ENCODE measurements around the gene TGM3. TPM values are rescaled to one million over a fixed set of nuclear protein-coding genes. Genes with fewer than 3 reads are reported as not detected.

TGM3 gene, protein sequence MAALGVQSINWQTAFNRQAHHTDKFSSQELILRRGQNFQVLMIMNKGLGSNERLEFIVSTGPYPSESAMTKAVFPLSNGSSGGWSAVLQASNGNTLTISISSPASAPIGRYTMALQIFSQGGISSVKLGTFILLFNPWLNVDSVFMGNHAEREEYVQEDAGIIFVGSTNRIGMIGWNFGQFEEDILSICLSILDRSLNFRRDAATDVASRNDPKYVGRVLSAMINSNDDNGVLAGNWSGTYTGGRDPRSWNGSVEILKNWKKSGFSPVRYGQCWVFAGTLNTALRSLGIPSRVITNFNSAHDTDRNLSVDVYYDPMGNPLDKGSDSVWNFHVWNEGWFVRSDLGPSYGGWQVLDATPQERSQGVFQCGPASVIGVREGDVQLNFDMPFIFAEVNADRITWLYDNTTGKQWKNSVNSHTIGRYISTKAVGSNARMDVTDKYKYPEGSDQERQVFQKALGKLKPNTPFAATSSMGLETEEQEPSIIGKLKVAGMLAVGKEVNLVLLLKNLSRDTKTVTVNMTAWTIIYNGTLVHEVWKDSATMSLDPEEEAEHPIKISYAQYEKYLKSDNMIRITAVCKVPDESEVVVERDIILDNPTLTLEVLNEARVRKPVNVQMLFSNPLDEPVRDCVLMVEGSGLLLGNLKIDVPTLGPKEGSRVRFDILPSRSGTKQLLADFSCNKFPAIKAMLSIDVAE
- total RNA-seq (2021), result not detected in 2 replicates
- percentile 2 among the genes with signal in this experiment for Bru-seq, nascent RNA
- percentile 2 among the genes with signal in this experiment for BruChase-seq, experiment 1, labeled RNA remaining after a 2-hour chase
- BruChase-seq, experiment 2, labeled RNA remaining after a 6-hour chase, result percentile 2 among the genes with signal in this experiment
- long read RNA-seq, result 0 reads

DNA sequence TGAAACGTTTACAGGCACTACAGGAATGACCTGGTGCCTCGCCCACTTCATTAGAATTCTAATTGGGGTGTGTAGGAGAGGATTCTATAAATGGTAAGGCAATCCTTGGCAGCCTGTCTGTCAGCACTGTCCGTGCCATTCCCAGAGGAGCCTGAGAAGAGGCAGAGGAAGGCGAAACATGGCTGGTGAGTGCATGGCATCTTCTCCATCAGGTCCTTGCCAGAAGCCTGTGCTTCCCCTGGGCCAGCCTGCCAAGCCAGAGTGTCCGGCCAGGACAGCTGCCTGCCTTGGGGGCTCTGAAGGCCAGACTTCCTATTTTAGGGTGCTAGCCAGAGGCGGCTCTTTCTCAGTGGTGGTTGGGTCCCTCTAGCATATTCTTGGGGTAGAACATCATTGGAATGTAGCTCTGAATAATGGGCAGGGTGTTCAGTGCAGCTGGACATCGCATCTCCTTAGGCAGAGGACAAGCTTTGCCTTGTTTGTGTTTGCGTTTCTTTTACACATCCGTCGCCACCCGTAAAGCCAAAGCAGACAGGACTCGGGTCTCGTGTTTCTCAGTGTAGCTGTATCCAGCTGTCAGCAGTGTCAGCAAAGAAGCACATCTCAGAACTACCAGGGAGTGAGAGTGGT is at the start of gene TGM3:
Gene TGM3 (plus strand): TSS at position 116 of the 630 bp plus-strand sequence. CDS start 63 bp downstream, at position 179.
- Histone ChIP-seq H3F3A (ENCODE audit: insufficient read depth, low read depth) (no peaks in the 10 kb centered on the region; the same call in 1 of the 2 replicates), H3K9me3 (ENCODE audit: insufficient read depth, low read depth) (no peaks in the 10 kb centered on the region), H3K27me3 (ENCODE audit: insufficient read depth, low read depth) (no peaks in the 10 kb centered on the region), H3K36me3 (ENCODE audit: low read depth) (no peaks in the 10 kb centered on the region), H3K79me2 (ENCODE audit: low read depth) (no peaks in the 10 kb centered on the region), H2AFZ (no peak within 1 kb of the TSS), H3K9me2 (ENCODE audit: insufficient read depth) (no peaks in the 10 kb centered on the region), H3K4me2 (no peak within 1 kb of the TSS), H4K20me1 (ENCODE audit: insufficient read depth) (no peaks in the 10 kb centered on the region; the same call in 1 of the 2 replicates), H3K27ac (no peak within 1 kb of the TSS), H3K4me3 (no peak within 1 kb of the TSS), H3K4me1 (replicated peaks; ENCODE audit: insufficient read depth) (peaks cover 10% of the 10 kb centered on the region)
- no TSS peak for BruUV-seq (replicated peaks)
- intact Hi-C loops (cut with micrococcal nuclease; ENCODE audit: unreplicated experiment), result no loop called here
- DNase-seq, result no peak
- ChIA-PET CTCF (no interaction called here), POLR2A (ENCODE audit: unreplicated experiment) (no interaction called here)
- no peak for TF ChIP-seq EZH2 (IDR thresholded peaks at IDR 0.05; ENCODE audit: low read depth)
- TF ChIP-seq, protein P1, sequence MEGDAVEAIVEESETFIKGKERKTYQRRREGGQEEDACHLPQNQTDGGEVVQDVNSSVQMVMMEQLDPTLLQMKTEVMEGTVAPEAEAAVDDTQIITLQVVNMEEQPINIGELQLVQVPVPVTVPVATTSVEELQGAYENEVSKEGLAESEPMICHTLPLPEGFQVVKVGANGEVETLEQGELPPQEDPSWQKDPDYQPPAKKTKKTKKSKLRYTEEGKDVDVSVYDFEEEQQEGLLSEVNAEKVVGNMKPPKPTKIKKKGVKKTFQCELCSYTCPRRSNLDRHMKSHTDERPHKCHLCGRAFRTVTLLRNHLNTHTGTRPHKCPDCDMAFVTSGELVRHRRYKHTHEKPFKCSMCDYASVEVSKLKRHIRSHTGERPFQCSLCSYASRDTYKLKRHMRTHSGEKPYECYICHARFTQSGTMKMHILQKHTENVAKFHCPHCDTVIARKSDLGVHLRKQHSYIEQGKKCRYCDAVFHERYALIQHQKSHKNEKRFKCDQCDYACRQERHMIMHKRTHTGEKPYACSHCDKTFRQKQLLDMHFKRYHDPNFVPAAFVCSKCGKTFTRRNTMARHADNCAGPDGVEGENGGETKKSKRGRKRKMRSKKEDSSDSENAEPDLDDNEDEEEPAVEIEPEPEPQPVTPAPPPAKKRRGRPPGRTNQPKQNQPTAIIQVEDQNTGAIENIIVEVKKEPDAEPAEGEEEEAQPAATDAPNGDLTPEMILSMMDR (conservative IDR thresholded peaks at IDR 0.05), result no peak

DNA sequence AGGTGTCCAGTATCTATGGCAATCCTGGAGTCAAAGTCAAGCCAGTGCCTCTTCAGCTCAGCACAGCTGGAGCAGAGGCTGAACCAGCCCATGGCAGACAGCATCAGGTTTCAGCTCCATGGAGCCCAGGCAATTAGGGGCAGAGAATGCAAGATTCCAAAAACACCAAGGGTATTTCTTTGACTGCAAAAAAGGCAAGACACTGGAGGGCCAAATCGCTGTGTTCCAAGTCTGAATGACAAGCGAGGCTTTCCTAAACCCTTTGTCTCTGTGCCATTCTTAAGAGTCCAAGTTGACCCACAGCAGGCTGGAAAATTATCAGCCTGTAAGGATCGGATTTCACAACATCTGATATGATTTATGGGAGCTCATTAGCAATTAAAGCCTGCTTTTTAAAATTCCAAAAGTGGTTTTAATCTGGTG is 49.7 kb upstream of the TGM3 start:
- ChIA-PET CTCF (no interaction called here), POLR2A (ENCODE audit: unreplicated experiment) (no interaction called here)
- DNase-seq, result no peak
- no peaks in the 10 kb centered on the region for H3K9me3 ChIP-seq (ENCODE audit: insufficient read depth, low read depth)
- H4K20me1 ChIP-seq (ENCODE audit: insufficient read depth), result no peaks in the 10 kb centered on the region
- no peak overlapping the region for H3K4me2 ChIP-seq
- no peaks in the 10 kb centered on the region for H3K36me3 ChIP-seq (ENCODE audit: low read depth)
- H3K4me1 ChIP-seq (replicated peaks; ENCODE audit: insufficient read depth), result no peaks in the 10 kb centered on the region
- H3K9me2 ChIP-seq (ENCODE audit: insufficient read depth), result no peaks in the 10 kb centered on the region
- BruUV-seq (replicated peaks), result no TSS peak
- TF ChIP-seq, protein P1 (conservative IDR thresholded peaks at IDR 0.05), result no peak
- no peak for TF ChIP-seq EZH2 (IDR thresholded peaks at IDR 0.05; ENCODE audit: low read depth)
- H2AFZ ChIP-seq, result no peak overlapping the region
- H3K27me3 ChIP-seq (ENCODE audit: insufficient read depth, low read depth), result peaks cover 20% of the 10 kb centered on the region; the same call in 1 of the 2 replicates
- H3K4me3 ChIP-seq, result no peak overlapping the region
- H3F3A ChIP-seq (ENCODE audit: insufficient read depth, low read depth), result no peaks in the 10 kb centered on the region
- H3K79me2 ChIP-seq (ENCODE audit: low read depth), result no peaks in the 10 kb centered on the region
- H3K27ac ChIP-seq, result no peak overlapping the region
- intact Hi-C loops (cut with micrococcal nuclease; ENCODE audit: unreplicated experiment), result no loop called here

DNA sequence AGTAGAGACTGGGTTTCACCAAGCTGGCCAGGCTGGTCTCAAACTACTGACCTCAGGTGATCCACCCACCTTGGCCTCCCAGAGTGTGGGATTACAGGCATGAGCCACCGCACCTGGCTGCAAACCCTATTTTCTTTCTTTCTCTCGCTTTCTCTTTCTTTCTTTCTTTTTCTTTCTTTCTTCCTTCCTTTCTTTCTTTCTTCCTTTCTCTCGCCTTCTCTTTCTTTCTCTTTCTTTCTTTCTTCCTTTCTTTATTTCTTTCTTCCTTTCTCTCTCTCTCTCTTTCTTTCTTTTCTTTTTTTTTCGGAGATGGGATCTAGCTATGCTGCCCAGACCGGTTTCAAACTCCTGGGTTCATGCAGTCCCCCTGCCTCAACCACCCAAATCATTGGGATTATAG is 47.0 kb upstream of the TGM3 start:
- Histone ChIP-seq H3K9me3 (ENCODE audit: insufficient read depth, low read depth) (no peaks in the 10 kb centered on the region), H3K36me3 (ENCODE audit: low read depth) (no peaks in the 10 kb centered on the region), H4K20me1 (ENCODE audit: insufficient read depth) (no peaks in the 10 kb centered on the region), H3K9me2 (ENCODE audit: insufficient read depth) (no peaks in the 10 kb centered on the region), H2AFZ (no peak overlapping the region), H3K27me3 (ENCODE audit: insufficient read depth, low read depth) (peaks cover 20% of the 10 kb centered on the region; the same call in 1 of the 2 replicates), H3K79me2 (ENCODE audit: low read depth) (no peaks in the 10 kb centered on the region), H3F3A (ENCODE audit: insufficient read depth, low read depth) (no peaks in the 10 kb centered on the region), H3K4me3 (no peak overlapping the region), H3K4me2 (no peak overlapping the region), H3K27ac (no peak overlapping the region), H3K4me1 (replicated peaks; ENCODE audit: insufficient read depth) (no peaks in the 10 kb centered on the region)
- intact Hi-C loops (cut with micrococcal nuclease; ENCODE audit: unreplicated experiment), result no loop called here
- ChIA-PET POLR2A (ENCODE audit: unreplicated experiment) (interaction anchor here (0.7 kb wide), 1 partner anchor 220 kb away, joined by 7 read pairs; no protein-coding TSS in a partner anchor), CTCF (no interaction called here)
- no peak for DNase-seq
- TF ChIP-seq, protein P1 (conservative IDR thresholded peaks at IDR 0.05), result no peak
- no peak for TF ChIP-seq EZH2 (IDR thresholded peaks at IDR 0.05; ENCODE audit: low read depth)
- no TSS peak for BruUV-seq (replicated peaks)
